Measurements from ENCODE around the gene IARS1.

DNA sequence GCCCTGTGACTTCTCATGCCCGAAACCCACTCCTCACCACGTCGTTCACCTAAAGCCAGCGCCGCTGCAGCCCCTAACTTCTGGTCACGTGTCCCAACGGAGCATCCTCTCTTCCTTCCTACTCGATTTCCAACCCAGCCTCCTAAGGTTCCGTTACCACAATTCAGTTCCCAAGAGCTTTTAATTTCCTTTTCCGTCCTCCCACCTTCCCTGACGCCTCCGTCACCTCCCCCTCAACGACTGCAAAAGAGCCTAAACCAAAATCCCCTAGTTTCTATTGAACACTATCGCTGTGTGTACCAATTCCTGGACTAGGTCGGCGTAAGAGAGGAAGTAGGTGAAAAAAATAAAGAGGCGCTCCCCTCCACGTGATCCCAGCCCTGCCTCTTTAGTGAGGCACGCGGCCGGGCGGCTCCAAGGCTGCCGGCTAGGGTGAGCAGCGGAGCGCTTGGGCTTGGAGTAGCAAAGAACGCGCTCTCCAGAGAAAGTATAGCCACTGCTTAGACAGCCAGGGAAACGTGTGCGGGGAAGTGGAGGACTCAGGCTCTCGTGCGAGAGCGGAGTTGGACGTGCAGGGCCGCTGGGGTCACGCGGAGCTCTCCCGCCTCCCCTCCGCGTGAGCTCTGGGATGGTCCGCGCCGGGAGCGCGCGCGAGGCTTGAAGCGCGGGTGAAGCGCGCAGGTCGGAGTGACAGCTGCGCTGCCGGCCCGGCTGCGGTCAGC lies 31.9 kb upstream of the IARS1 start, which contains the start of the genes CENPP and NOL8:
- TF ChIP-seq, protein P1, sequence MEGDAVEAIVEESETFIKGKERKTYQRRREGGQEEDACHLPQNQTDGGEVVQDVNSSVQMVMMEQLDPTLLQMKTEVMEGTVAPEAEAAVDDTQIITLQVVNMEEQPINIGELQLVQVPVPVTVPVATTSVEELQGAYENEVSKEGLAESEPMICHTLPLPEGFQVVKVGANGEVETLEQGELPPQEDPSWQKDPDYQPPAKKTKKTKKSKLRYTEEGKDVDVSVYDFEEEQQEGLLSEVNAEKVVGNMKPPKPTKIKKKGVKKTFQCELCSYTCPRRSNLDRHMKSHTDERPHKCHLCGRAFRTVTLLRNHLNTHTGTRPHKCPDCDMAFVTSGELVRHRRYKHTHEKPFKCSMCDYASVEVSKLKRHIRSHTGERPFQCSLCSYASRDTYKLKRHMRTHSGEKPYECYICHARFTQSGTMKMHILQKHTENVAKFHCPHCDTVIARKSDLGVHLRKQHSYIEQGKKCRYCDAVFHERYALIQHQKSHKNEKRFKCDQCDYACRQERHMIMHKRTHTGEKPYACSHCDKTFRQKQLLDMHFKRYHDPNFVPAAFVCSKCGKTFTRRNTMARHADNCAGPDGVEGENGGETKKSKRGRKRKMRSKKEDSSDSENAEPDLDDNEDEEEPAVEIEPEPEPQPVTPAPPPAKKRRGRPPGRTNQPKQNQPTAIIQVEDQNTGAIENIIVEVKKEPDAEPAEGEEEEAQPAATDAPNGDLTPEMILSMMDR (IDR thresholded peaks at IDR 0.05) = peak in 1 of 7 experiments; percentile 12
- peak in 2 of 3 donors; percentile 52 to 63 for TF ChIP-seq POLR2A (IDR thresholded peaks at IDR 0.05)
